ENCODE measurements around the gene CCDC88B. TPM values are rescaled to one million over a fixed set of nuclear protein-coding genes. Genes with fewer than 3 reads are reported as not detected.

CCDC88B gene
- 0.94 and 1.6 TPM in 2 replicates for total RNA-seq
- polyA plus RNA-seq (2012) = 1.7 TPM

GRCh38 chr11:64339754-64340408 lies at the start of gene CCDC88B:
Gene CCDC88B, plus strand, starts transcription at chr11:64340204. Its CDS starts 63 bp downstream, at chr11:64340267.
- no peak for DNase-seq (ENCODE audit: low read depth)

- DNase-seq (ENCODE audit: low read depth) = no peak
These were observed 49.4 kb upstream of the CCDC88B start for GRCh38 chr11:64290352-64291261.

GRCh38 chr11:64291262-64291751 lies 48.7 kb upstream of the CCDC88B start, which contains the start of gene KCNK4:
Gene KCNK4, plus strand, starts transcription at chr11:64291302. Its CDS starts 1,717 bp downstream, at chr11:64293019.
- no peak for DNase-seq (ENCODE audit: low read depth)

GRCh38 chr11:64291752-64292459 lies 48.1 kb upstream of the CCDC88B start:
- DNase-seq (ENCODE audit: low read depth) = no peak

- no peak for DNase-seq (ENCODE audit: low read depth)
These were observed 47.3 kb upstream of the CCDC88B start for GRCh38 chr11:64292460-64293254.

- DNase-seq (ENCODE audit: low read depth) = peak; percentile 57
These were observed 45.2 kb upstream of the CCDC88B start for GRCh38 chr11:64294774-64295173.

GRCh38 chr11:64295760-64296159 lies 44.2 kb upstream of the CCDC88B start:
- no peak for DNase-seq (ENCODE audit: low read depth)

GRCh38 chr11:64296236-64296635 lies 43.8 kb upstream of the CCDC88B start:
- DNase-seq (ENCODE audit: low read depth) = no peak

GRCh38 chr11:64296830-64297698 lies 42.9 kb upstream of the CCDC88B start:
- DNase-seq (ENCODE audit: low read depth) = no peak

- no peak for DNase-seq (ENCODE audit: low read depth)
These were observed 42.2 kb upstream of the CCDC88B start for GRCh38 chr11:64297699-64298358.

- DNase-seq (ENCODE audit: low read depth) = peak; percentile 37
These were observed 40.8 kb upstream of the CCDC88B start for GRCh38 chr11:64298966-64299846.

GRCh38 chr11:64299847-64300648 lies 40.0 kb upstream of the CCDC88B start, which contains the start of gene CATSPERZ:
Gene CATSPERZ, plus strand, starts transcription at chr11:64300358. Its CDS starts 53 bp downstream, at chr11:64300411.
- no peak for DNase-seq (ENCODE audit: low read depth)

- DNase-seq (ENCODE audit: low read depth) = no peak
These were observed 36.6 kb upstream of the CCDC88B start for GRCh38 chr11:64303109-64304031.

GRCh38 chr11:64304032-64304315 lies 36.0 kb upstream of the CCDC88B start:
- DNase-seq (ENCODE audit: low read depth) = no peak

GRCh38 chr11:64304316-64305072 lies 35.5 kb upstream of the CCDC88B start:
- peak; percentile 91 for DNase-seq (ENCODE audit: low read depth)

Measured in myocyte (in vitro differentiated cells).